Cardiac muscle cell (in vitro differentiated cells and primary cell): ENCODE data around the gene BCAS4. TPM values are rescaled to one million over a fixed set of nuclear protein-coding genes. Genes with fewer than 3 reads are reported as not detected.

Experiments used
- DNase-seq, 2 donors: peaks; one replicate each; pipeline versions ENCODE4 v3.0.0 to v3.0.0-alpha.2; 2010 to 2017; ENCODE audit warnings: low read depth in 1 of 2, low spot score in 1 of 2
- H3K27ac ChIP-seq: fragments of 200-600 bp; sonication (generic); 2 replicates; pipeline ENCODE4 v1.5.1; 2016
- H3K27me3 ChIP-seq: fragments of 200-600 bp; sonication (generic); 2 replicates; pipeline ENCODE4 v1.6.0; 2016; ENCODE audit warnings: control low read depth
- H3K36me3 ChIP-seq: fragments of 200-600 bp; sonication (generic); 2 replicates; pipeline ENCODE4 v1.5.1; 2016; ENCODE audit warnings: control low read depth
- H3K4me1 ChIP-seq: fragments of 200-600 bp; sonication (generic); 2 replicates; pipeline ENCODE4 v1.8.1; 2017; ENCODE audit warnings: low read depth, mild to moderate bottlenecking, mixed run types
- H3K4me3 ChIP-seq: fragments of 200-600 bp; sonication (generic); 2 replicates; pipeline ENCODE4 v1.5.1; 2016; ENCODE audit warnings: mild to moderate bottlenecking
- H3K9me3 ChIP-seq: fragments of 200-600 bp; sonication (generic); 2 replicates; pipeline ENCODE4 v1.5.1; 2017; ENCODE audit warnings: low read depth, mild to moderate bottlenecking, control low read depth
- CTCF ChIP-seq: IDR thresholded peaks from 2 replicates; pipeline ENCODE4 v1.5.1; 2012; ENCODE audit warnings: low read depth, mild to moderate bottlenecking, low read length
- polyA plus RNA-seq: library from polyadenylated mRNA; unstranded; fragments of >200 nt; fragmentation: Nextera tagmentation; extraction: Ambion mirVana; gene quantifications from 2 replicates; pipeline ENCODE4 v1.2.1, GENCODE V29; 2016
- total RNA-seq: library from RNA; depleted of rRNA; stranded (reverse); fragments of >200 nt; gene quantifications from 2 replicates; pipeline ENCODE4 v1.2.3, GENCODE V29; 2016

BCAS4 gene
- total and polyA plus RNA-seq, 2 experiments from 2014 or later, result 16.1 to 26.1 TPM

DNA sequence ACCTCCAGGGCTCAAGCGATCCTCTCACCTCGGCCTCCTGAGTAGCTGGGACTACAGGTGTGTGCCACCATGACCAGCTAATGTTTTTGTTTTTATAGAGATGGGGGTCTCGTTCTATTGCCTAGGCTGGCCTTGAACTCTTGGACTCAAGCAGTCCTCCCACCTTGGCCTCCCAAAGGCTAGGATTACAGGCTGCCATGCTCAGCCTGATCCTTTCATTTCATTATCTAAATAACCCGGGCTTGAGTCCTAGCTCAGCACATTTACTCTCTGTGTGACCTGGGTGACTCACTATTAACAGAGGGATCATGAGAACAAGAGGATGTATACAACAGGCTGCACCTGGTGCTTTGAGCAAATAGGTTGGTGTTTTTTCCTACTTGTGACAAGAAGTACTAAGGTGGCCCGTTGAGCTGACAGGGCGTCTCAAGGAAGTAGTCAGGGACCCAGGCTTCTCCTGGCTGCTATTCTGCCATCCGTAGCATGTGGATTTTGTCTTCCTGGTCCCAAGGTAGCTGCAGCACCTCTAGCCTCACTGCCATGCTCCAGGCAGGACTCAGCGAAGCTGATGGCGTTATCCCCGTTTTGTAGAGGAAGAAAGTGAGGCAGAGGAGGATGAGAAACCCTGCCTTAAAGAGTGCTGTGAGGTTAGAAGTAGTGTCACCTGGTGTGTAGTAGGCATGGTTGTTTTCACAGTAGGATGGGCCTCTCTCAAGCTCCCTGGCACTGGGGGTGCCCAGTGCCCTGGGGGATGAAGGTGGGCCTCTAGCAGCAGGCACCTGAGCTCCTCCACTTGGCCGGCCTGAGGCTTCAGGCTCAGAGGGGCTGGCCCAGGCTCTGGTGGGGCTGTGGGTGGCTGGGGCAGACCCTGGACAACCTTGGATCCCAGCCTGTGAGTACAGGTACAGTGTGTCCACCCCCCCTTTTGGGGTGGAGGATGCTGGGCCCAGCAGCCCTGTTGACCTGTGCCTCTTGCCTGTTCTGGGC lies 73.9 kb downstream of the BCAS4 start:
- no peak for TF ChIP-seq CTCF
- Histone ChIP-seq H3K9me3 (no peaks in the 10 kb centered on the region), H3K4me3 (no peak overlapping the region), H3K27me3 (no peaks in the 10 kb centered on the region), H3K27ac (no peak overlapping the region), H3K4me1 (peaks cover 18% of the 10 kb centered on the region), H3K36me3 (no peaks in the 10 kb centered on the region)
- DNase-seq, result no peak

GRCh38 chr20:50870561-50871161 lies 75.8 kb downstream of the BCAS4 start:
- peak overlapping the region; percentile 30 for H3K4me3 ChIP-seq
- no peaks in the 10 kb centered on the region for H3K36me3 ChIP-seq
- H3K27ac ChIP-seq, result peak overlapping the region; percentile 99
- H3K4me1 ChIP-seq, result peaks cover 29% of the 10 kb centered on the region
- no peak for TF ChIP-seq CTCF
- peak; percentile 61 to 95 for DNase-seq
- H3K27me3 ChIP-seq, result no peaks in the 10 kb centered on the region
- H3K9me3 ChIP-seq, result no peaks in the 10 kb centered on the region

GRCh38 chr20:50872560-50873425 lies 77.9 kb downstream of the BCAS4 start:
- H3K27me3 ChIP-seq, result no peaks in the 10 kb centered on the region
- no peaks in the 10 kb centered on the region for H3K36me3 ChIP-seq
- H3K9me3 ChIP-seq, result no peaks in the 10 kb centered on the region
- TF ChIP-seq CTCF, result no peak
- peaks cover 29% of the 10 kb centered on the region for H3K4me1 ChIP-seq
- DNase-seq, result no peak
- no peak overlapping the region for H3K4me3 ChIP-seq
- peak overlapping the region; percentile 35 for H3K27ac ChIP-seq

GRCh38 chr20:50873585-50873984 lies 78.7 kb downstream of the BCAS4 start:
- no peak for TF ChIP-seq CTCF
- no peak for DNase-seq
- H3K27me3 ChIP-seq, result no peaks in the 10 kb centered on the region
- no peaks in the 10 kb centered on the region for H3K36me3 ChIP-seq
- no peak overlapping the region for H3K4me3 ChIP-seq
- no peak overlapping the region for H3K27ac ChIP-seq
- H3K9me3 ChIP-seq, result no peaks in the 10 kb centered on the region
- peaks cover 29% of the 10 kb centered on the region for H3K4me1 ChIP-seq

DNA sequence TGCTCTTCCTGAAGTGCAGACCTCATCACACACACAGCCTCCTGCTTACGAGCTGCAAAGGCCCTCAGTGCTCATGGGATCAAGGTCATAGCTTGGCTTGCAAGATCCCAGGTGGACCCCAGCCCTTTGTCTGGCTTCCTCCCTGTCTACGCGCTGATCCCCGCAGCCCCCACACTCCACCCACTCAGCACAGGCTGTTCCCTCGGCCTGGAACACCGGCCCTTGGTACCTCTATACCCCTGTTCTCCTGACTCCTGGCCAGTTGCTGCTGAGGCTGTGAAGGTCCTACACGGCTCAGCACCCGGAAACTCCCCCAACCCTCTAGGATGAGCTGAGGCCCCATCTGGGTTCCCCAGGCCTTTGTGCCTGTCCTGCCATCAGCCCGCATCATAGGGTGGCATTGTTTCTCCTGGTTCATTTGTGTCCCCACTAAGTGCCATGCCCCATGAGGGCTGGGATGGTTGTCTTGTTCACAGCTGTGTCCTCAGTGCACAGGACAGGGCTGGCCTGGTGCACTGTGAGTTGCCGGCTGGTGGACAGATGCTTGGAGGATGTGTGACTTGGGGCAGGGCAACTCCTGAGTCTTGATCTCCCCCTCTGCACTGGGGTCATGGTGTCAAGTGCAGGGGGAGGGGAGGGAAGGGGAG lies 79.4 kb downstream of the BCAS4 start:
- DNase-seq, result no peak
- Histone ChIP-seq H3K36me3 (no peaks in the 10 kb centered on the region), H3K4me1 (peaks cover 29% of the 10 kb centered on the region), H3K4me3 (no peak overlapping the region), H3K27ac (peak overlapping the region; percentile 25), H3K27me3 (no peaks in the 10 kb centered on the region), H3K9me3 (no peaks in the 10 kb centered on the region)
- TF ChIP-seq CTCF, result no peak
